T-helper 1 cell treated with Interleukin-12 subunit alpha and Interleukin-12 subunit beta and Interleukin-4 antibody, amounts not matched to agents 30 ng/mL and 1 ng/mL, for 36 hours (primary cell): ENCODE data around the gene IGSF21. TPM values are rescaled to one million over a fixed set of nuclear protein-coding genes. Genes with fewer than 3 reads are reported as not detected.
"Not testable (repeated sequence)": the region's sequence is repeated elsewhere in the genome, so short reads cannot be mapped to it uniquely, and the experiment has no call there.

ENCODE experiments used
- intact Hi-C: fragments of 100-400 bp; cut with micrococcal nuclease; formaldehyde crosslinking; loops from one replicate; pipeline ENCODE4 v1.15.1; 2024
- total RNA-seq: library from RNA; stranded (reverse); gene quantifications from 2 replicates; pipeline ENCODE4 v1.2.3, GENCODE V29; 2022

Gene IGSF21
- total RNA-seq, 1 donor from 2014 or later = not detected

DNA sequence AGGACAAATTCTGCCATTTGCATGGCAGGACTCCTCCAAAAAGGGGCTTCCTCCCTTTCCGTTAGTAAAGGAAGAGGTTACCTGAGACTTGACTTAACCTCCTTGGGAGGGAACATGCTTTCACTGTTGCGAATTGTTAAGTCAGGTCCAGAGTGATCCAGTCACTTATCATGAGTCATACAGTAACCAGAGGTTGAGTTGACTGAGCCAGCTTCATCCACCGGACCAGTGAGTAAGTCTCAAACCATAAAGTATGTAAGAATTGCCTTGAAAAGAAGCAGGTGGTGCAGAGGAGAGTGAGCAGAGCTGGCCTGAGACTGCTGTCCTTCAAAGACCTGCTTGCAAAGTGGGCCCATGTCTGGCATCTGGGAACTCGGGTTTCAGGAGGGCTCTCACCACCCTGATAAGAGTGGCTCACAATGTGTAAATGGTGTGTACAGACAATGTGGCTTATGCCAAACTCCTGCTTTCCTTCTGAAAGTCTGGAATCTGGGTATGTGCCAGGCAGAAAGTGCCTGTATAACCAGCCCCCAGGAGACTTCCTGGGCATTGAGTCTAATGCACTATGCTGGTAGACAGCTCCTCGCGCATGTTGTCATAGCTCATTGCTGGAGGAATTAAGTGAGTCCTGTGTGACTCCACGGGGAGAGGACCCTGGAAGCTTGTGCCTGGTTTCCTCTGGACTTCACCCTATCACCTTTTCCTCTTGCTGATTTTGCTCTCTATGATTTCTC is 288.8 kb downstream of the IGSF21 start:
- intact Hi-C loops = no loop called here

DNA sequence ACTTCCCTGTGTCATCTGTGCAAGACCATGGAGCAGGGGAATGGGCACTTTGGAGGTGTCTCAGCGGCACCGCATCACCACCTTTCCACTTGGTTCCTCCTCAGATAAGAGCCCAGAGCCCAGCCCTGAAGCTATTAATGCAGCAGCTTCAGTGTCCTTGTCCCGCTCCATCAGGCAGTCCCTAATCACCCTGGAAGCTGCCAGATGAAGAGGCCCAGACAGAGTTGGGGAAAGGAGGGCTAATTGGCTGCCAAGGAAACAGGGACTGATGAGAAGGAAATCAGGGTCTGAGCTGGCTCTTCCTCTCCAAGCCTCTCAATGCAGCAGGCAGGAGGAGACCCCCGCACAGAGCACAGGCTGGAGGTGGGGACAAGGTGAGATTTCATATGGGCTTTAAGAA is 290.0 kb downstream of the IGSF21 start:
- intact Hi-C loops = no loop called here

DNA sequence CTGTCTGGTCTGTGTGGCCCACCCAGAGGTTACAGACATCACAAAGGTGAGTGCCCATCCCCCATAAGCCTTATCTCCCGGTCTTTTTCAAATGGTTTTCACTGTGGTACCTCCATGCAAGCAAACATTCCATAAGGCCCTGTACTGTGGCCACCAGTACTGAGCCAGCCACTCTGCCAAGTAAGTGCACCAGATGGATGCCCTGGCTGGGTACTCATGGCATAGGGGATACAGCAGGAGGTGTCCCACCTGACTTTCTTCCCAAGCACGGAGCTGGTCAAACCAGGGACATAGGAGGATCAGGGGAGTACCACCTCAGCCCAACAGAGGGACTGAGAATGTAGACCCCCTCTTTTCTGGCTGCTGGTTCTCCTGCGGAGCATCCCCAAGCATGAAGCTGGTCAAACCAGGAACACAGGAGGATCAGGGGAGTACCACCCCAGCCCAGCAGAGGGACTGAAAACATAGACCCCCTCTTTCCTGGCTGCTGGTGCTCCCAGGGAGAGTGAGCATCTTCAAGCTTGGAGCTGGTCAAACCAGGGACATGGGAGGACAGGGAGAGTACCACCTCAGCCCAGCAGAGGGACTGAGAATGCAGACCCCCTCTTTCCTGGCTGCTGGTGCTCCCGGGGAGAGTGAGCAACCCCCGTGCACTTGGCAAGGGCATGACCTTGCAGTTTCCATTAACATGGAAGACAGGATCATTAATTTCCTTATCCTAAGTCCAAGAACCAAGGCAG is 291.4 kb downstream of the IGSF21 start:
- intact Hi-C loops = no loop called here

DNA sequence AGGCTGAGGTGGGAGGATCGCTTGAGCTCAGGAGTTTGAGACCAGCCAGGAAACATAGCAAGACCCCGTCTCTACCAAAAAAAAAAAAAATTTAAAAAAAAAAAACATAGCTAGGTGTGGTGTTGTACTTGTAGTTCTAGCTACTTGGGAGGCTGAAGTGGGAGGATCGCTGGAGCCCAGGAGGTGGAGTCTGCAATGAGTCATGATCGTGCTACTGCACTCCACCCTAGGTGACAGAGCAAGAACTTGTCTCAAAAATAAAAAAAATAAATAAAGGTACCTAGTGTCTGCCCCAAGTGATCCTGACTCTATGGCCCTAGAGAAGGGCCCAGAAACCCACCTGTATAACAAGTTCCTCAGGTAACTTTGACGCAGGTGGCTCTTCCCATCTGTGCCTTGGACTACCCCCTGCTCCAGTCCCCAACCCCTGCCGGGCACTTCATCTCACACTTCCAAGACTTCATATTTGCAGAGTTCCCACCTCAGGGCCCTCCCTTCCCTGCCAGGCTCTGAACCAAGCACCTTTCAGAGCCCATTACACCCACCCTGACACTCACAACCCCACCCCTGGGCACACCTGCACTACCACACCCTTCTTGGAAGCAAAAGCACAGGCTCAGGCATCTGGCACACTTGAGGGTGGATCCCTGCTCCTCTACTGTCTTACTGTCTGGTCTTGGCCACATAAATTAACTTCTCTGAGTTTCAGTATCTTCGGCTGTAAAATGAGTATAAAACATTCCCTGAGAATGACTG is 292.9 kb downstream of the IGSF21 start:
- intact Hi-C loops = no loop called here

DNA sequence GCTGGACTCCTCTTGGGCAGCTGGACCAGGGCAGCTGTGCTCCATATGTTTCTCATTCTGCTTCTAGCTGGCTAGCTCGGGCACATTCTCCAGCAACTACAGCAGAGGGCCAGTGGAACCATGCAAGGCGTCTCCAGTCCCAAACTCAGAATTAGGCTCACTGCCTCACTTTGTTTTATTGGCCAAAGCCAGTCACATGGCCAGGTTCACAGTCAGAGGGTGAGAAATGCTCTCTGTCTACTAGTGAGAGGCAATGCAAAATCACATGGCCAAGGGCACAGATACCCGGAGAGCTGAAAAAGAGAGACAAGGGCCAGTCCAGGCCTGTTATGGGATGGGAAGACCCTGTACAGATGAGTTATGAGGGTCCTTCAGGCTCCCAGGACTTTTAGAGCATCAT is 294.3 kb downstream of the IGSF21 start:
- intact Hi-C loops = no loop called here

DNA sequence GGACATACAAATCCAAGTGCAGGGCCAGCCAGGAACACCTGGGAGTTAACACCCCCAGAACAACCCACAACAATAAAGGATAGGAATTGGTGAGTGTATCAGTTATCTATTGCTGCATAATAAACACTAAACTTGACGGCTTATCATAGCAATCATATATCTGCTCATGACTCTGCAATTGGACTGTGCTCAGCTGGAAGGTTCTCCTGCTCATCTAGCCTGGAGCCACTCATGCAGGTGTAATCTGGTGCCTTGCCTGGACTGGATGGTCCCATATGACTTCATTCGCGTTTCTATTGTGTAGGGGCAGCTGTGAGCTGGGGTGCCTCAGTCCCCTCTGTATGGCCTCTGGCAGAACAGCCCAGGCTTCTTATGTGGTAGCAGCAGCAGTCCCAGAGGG is 296.9 kb downstream of the IGSF21 start:
- intact Hi-C loops = no loop called here

DNA sequence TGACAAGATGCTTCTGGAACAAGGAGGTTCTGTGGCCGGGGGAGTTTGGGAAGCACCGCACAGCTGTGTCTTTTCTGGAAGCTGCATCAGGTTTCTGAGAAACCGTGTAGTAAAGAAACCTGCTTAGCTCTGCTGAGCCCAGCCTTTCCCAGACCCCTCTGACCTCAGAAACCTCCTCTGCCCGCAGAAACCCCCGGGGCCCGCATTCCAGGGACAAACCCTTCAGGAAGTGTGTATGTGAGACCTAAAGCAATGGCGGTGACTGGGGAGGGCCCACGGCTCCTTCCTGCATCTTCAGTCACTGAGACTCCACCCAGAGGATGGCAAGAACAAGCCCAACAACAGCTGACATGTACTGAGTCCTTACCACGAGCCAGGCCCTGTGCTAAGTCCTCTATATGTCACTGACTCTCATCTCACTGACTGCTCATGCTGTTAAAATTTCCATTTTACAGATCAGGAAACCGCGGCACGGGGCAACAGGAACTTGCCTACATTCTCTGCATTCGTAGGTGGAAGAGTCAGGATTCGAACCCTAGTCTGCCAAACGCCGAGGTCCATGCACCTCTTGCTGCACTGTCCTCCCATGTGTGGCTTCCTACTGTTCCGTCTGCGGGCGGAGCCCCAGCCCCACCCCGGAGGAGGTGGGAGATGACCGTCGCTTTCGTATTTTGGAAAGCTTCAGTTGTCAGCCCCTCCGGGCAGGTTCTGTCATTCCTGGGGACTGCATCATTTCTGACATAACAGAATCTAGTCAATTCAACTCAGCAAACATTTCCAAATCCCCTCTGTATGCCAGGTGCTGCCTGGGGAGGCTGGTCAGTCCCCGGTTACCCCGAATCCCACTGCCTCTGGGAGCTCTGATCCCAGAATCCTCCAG is 299.8 kb downstream of the IGSF21 start:
- intact Hi-C loops = no loop called here

DNA sequence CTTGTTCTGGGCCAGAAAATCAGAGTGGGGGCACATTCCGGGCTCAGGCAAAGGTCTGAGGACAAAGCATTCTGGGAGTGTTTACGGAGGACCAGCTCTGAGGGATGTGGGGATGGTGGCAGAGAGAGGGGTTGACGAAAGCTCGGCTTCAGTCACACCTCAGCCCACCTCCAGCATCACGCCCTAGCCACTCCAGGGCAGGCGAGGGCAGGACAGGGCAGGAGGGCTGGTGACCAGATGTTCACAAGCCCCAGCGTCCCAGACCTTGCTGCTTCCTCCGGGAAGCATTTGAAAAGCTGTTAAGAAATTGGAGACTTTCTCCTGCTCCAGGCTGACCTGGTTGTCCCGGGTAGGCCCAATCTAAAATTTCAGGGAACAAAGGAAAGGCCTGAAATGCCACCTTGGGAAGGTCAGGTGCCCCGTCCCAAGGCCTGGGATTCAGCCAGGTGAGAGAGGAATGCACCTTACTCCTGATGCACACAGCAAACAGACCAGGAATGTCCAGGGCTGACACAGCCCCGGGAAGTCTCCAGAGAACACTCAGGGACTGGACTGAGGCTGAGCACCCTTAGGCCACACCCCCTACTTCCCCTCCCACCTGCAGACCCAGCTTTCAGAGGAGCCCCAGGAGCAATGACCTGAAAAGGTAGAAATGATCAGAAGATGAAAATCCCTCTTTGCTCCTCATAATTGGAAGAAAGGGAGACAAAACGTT is 301.2 kb downstream of the IGSF21 start:
- intact Hi-C loops = no loop called here

DNA sequence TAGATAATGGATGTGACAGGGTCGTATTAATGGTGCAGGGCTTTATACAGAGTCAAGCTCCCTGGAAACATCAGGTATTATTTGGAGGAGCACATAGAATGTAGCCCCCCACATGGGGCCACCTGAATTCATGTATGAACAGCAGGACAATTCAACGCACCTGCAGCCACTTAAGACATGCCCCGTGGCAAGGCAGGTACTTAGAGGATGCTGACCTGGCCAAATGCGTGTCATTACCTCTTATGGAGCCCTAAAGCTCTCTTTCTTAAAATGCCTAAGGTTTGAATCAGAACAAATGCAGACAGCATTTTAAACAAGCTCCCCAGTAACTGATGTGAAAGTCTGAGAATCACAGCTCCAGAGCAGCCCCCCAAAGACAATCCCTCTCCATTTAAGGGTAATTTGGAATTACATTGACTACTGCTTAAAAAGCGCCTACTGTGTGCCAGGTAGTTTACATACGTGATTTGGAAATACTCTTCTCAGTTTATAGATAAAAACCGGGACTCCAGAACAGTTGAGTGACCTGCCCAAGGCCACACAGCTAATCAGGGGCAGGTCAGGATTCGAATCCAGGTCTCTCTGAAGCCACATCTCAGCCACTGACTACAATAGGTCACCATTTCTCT is 302.1 kb downstream of the IGSF21 start:
- intact Hi-C loops = no loop called here

DNA sequence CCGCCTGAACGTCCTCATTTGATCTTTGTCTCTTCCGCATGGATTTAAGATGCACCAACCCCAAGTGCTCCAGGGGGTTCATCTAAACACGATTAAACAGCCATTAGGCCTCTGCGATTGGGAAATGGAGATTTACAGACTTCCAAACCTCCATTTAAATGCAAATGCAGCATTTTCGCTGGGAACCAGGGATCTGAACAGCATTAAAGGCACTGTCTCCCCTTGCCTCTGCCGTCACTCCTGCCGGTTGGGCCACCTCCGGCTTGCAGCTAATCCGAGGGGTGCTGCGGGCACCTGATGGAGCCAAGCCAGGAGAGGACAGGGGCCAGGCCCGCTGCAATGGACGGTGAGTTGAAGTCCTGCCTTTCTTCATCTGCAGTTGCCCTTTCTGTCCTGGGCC is 302.8 kb downstream of the IGSF21 start:
- intact Hi-C loops = no loop called here

DNA sequence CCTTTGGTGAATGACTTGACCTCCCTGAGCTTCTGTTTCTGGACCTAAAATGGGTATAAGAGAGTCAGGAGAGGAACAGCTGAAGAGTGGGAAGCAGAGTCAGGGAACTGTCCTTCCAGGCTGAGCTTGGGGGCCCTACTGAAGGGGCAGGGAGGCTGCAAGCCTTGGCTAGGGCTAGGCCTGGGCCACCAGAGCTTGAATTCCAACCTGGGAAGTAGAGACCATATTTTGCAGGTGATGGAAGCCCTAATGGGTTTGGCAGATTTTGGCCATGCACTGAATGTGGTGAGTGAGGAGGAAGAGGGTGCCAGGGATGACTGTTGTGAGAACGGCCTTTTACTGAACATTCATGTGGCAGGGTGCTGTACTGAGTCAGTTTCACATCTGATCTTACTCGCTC is 303.7 kb downstream of the IGSF21 start:
- intact Hi-C loops = no loop called here

DNA sequence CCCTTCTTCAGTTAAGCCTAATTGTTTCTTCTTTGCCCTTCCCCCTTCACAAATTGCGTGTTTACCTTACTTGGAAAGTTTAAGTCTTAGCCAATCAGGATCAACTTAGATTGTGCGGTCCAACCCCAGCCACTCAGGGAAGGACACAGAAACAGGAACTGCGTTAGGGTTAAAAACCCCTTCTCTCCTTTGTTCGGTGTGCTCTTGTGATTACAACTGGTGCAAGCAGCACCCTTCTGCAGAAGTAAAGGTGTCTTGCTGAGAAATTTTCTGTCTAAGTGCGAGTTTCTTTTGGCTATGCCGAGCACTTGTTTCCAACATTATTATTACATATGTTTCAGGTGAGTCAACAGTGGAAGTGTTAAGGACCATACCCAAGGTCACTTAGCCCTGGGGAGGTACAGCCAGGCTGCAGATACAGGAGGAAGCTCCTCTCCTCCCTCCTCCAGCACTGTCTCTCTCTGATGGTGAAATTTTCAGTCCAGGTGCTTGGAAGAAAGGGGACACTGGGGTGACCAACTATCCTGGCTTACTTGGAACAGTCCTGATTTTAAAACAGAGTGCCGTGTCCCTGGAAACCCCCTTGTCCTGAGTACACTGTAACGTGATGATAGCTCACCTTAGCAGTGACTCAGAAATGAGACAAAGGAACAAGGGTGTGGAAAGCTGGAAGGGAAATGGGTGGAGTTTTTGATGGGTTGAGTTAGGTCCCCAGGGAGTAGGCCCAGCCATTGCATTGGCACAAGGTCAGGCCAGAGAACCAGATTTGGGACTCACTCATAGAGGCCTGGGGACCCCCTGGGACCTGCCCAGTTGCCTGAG is 304.4 kb downstream of the IGSF21 start:
- intact Hi-C loops = no loop called here

DNA sequence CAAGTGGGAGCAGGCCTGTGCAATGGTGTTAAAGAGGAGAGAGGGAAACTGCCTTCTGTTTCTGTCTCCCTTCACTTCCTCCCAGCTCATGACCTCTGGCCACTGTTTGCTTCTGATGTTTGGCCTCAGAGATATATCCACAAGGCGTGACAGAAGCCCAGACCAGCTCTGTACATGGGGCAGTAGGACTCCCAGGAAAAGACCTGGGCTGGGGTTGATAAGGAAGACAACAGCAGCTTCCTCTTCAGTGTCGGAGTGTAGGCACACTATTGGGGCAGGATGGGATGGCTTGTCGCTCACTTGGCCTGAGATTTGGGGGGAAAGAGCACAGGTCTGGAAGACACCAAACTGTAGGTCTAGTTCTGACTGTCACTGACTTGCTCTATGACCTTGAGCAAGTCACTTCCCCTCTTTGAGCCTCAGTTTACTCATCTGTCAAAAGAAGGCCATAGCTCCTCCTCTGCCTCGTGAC is 305.3 kb downstream of the IGSF21 start:
- intact Hi-C loops = no loop called here

DNA sequence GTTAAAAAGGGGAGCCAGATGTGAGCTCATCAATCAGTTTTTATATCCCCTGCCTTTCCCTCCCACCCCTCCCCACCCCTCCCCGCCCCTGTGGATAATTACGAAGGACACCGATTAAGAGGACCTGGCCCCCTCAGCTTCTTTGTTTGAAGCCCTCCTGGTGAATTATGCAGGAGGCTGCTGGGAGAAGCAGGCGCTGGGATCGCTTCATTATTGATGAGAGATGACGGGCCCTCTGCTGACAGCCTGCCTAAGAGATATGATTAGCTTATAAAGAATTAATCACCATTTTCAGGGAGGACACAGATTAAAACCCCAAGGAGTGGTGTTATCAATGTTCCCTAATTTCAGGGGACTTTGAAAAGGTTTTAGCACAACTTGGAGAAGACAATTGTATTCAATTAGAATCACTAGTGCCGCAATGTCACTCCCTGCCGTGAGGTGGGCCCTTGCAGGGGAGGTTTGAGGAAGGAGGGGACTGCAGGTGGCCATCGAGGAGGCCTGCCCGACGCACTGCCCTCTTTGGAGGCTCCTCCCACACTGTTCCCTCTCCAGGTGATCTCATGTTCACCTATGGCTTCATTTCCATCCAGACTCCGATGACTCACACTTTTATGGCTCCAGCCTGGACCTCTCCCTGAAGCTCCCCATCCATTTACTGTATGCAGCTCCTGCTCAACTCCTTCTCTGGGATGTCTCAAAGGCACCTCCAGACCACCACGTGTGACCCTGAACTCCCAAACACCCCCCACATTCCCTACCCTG is 306.1 kb downstream of the IGSF21 start:
- intact Hi-C loops = no loop called here

DNA sequence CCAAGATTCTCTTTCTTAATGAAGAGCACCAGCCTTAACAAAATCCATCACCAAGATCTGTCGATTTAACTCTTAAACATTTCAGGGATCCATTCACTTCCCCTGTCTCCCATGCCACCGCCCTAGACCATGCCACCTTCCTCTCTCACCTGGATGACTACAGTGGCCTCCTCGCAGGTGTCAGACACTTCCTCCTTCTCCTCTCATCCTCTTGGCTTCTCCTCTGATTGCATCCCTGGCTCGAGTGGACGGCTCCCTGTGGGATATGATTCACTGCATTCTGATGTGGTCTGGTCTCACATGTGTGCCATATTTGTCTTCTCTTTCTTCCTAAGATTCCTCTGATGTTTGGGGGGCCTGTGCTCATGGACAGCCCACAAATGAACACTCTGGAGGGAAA is 306.7 kb downstream of the IGSF21 start:
- intact Hi-C loops = no loop called here

DNA sequence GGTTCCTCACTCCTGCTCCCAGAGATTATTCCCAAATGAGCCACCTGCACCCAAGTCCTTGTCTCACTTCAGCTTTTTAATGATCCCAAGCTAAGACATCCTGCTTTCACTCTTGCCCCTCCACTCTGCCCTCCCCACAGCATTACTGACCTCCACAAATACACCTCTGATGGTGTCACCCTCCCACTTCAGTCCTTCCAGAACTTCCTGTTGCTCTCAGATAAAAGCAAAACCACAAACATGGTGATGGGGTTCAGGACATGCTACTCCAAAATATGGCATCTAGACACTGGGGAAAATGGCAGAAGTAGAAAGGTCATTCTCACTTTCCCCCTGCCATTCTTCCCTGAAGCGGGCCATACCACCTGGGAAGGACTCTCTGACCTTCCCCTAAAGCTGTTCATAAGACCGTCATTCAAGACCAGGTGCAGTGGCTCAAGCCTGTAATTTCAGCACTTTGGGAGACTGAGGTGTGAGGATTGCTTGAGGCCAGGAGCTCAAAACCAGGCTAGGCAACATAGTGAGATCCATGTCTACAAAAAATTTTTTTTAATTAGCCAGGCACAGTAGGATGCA is 307.4 kb downstream of the IGSF21 start:
- intact Hi-C loops = no loop called here

DNA sequence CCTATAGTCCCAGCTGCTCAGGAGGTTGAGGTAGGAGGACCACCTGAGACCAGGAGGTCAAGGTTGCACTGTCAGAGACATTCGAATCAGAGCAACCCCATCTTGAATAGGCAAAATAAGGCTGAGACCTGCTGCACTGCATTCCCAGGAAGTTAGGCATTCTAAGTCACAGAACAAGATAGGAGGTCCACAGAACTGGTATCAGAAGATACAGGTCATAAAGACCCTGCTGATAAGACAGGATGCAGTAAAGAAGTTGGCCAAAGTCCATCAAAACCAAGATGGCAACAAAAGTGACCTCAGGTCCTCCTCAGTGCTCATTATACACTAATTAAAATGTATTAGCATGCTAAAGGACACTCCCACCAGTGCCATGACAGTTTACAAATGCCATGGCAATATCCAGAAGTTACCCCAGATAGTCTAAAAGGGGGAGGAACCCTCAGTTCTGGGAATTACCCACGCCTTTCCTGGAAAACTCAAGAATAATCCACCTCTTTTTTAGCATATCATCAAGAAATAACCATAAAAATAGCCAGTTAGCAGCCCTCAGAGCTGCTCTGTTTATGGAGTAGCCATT is 307.9 kb downstream of the IGSF21 start:
- intact Hi-C loops = no loop called here

DNA sequence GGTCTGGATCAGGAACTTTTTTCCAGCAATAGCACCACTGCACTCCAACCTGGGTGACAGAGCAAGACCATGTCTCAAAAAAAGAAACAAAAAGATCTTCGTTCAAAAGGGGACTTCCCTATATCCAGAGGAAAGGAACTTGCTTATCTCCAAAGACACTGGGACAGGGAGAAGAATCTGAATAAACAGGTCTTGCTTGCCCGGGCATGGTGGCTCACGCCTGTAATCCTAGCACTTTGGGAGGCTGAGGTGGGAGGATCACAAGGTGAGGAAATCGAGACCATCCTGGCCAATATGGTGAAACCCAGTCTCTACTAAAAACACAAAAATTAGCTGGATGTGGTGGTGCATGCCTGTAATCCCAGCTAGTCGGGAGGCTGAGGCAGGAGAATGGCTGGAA is 308.5 kb downstream of the IGSF21 start:
- intact Hi-C loops = not testable (repeated sequence)
